ENCODE data around the gene FSTL3. TPM values are rescaled to one million over a fixed set of nuclear protein-coding genes. Genes with fewer than 3 reads are reported as not detected.

The FSTL3 gene
- total and polyA plus RNA-seq, 10 of the 15 experiments (the other 5 are each of a cell fraction or from before 2014, with no cell fraction given): 0.42 to 13.5 (median 3.6) TPM

DNA sequence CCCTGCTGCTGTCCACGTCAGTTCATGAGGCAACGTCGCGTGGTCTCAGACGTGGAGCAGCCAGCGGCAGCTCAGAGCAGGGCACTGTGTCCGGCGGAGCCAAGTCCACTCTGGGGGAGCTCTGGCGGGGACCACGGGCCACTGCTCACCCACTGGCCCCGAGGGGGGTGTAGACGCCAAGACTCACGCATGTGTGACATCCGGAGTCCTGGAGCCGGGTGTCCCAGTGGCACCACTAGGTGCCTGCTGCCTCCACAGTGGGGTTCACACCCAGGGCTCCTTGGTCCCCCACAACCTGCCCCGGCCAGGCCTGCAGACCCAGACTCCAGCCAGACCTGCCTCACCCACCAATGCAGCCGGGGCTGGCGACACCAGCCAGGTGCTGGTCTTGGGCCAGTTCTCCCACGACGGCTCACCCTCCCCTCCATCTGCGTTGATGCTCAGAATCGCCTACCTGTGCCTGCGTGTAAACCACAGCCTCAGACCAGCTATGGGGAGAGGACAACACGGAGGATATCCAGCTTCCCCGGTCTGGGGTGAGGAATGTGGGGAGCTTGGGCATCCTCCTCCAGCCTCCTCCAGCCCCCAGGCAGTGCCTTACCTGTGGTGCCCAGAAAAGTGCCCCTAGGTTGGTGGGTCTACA is 6.6 kb downstream of the FSTL3 start (continued):
- TF ChIP-seq MYC (IDR thresholded peaks at IDR 0.05; ENCODE audit: insufficient read depth, insufficient read length, insufficient replicate concordance, low read length, severe bottlenecking) (no peak), MTA2 (IDR thresholded peaks at IDR 0.05; ENCODE audit: low read depth) (no peak), RCOR1 (conservative IDR thresholded peaks at IDR 0.05; ENCODE audit: low read depth, low read length) (no peak)

DNA sequence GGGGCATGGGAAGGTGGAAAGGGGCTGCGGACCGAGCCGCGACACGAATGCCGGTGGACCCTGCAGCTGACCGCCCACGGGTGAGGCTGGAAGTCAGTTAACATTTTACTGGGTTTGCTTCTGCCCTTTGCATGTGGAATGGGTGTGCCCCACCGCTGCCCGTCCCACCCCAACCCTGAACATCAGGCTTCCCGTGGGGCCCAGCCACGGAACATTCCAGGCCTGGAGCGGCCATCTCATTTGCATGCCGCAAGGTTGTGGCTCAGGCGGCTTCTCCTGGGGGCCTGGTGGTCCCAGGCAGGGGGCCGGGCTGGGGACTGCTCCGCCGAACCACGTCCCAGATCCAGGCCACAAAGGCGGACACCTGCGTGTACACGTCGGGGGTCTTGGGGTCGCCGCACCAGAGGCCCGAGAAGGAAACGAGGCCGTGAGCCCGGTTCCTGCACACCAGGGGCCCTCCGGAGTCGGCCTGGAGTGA is 9.3 kb downstream of the FSTL3 start:
- no peak overlapping the region for H3K4me3 ChIP-seq
- FAIRE-seq (no peak), DNase-seq (ENCODE audit: low read depth, low spot score) (no peak), ATAC-seq (no peak)
- no peak overlapping the region for H3K9ac ChIP-seq (ENCODE audit: control insufficient read depth, insufficient read depth, low read length)
- CTCF ChIA-PET: no interaction called here
- no peak overlapping the region for H3K4me2 ChIP-seq (ENCODE audit: control insufficient read depth, insufficient read depth)
- H3K27ac ChIP-seq (ENCODE audit: control insufficient read depth, insufficient read depth): no peak overlapping the region
- POLR2A ChIA-PET: interaction anchor here (0.6 kb wide), 1 partner anchor 108 kb away, joined by 6 read pairs; no protein-coding TSS in a partner anchor
- H4K20me1 ChIP-seq (ENCODE audit: control insufficient read depth, insufficient read depth): no peaks in the 10 kb centered on the region
- intact Hi-C loops (cut with micrococcal nuclease; ENCODE audit: unreplicated experiment): no loop called here
- no peaks in the 10 kb centered on the region for H3K36me3 ChIP-seq (ENCODE audit: control insufficient read depth in 2 of 2, insufficient read depth in 2 of 2, low read length in 1 of 2)
- no peaks in the 10 kb centered on the region for H3K27me3 ChIP-seq (replicated peaks in 1 of 2; ENCODE audit: control insufficient read depth in 2 of 2, insufficient read depth in 2 of 2, low read length in 1 of 2)
- no peaks in the 10 kb centered on the region for H3K4me1 ChIP-seq (ENCODE audit: control insufficient read depth, insufficient read depth, low read length)
- in situ Hi-C loops (cut with MboI): no loop called here
- no peak for TF ChIP-seq ZNF384 (IDR thresholded peaks at IDR 0.05; ENCODE audit: borderline replicate concordance, low read depth, low read length)
- TF ChIP-seq, protein P1, sequence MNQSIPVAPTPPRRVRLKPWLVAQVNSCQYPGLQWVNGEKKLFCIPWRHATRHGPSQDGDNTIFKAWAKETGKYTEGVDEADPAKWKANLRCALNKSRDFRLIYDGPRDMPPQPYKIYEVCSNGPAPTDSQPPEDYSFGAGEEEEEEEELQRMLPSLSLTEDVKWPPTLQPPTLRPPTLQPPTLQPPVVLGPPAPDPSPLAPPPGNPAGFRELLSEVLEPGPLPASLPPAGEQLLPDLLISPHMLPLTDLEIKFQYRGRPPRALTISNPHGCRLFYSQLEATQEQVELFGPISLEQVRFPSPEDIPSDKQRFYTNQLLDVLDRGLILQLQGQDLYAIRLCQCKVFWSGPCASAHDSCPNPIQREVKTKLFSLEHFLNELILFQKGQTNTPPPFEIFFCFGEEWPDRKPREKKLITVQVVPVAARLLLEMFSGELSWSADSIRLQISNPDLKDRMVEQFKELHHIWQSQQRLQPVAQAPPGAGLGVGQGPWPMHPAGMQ (IDR thresholded peaks at IDR 0.05; ENCODE audit: borderline replicate concordance): no peak
- TF ChIP-seq, protein P2, sequence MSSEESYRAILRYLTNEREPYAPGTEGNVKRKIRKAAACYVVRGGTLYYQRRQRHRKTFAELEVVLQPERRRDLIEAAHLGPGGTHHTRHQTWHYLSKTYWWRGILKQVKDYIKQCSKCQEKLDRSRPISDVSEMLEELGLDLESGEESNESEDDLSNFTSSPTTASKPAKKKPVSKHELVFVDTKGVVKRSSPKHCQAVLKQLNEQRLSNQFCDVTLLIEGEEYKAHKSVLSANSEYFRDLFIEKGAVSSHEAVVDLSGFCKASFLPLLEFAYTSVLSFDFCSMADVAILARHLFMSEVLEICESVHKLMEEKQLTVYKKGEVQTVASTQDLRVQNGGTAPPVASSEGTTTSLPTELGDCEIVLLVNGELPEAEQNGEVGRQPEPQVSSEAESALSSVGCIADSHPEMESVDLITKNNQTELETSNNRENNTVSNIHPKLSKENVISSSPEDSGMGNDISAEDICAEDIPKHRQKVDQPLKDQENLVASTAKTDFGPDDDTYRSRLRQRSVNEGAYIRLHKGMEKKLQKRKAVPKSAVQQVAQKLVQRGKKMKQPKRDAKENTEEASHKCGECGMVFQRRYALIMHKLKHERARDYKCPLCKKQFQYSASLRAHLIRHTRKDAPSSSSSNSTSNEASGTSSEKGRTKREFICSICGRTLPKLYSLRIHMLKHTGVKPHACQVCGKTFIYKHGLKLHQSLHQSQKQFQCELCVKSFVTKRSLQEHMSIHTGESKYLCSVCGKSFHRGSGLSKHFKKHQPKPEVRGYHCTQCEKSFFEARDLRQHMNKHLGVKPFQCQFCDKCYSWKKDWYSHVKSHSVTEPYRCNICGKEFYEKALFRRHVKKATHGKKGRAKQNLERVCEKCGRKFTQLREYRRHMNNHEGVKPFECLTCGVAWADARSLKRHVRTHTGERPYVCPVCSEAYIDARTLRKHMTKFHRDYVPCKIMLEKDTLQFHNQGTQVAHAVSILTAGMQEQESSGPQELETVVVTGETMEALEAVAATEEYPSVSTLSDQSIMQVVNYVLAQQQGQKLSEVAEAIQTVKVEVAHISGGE (CRISPR knock-in tag; IDR thresholded peaks at IDR 0.05): no peak
- TF ChIP-seq, protein P3, sequence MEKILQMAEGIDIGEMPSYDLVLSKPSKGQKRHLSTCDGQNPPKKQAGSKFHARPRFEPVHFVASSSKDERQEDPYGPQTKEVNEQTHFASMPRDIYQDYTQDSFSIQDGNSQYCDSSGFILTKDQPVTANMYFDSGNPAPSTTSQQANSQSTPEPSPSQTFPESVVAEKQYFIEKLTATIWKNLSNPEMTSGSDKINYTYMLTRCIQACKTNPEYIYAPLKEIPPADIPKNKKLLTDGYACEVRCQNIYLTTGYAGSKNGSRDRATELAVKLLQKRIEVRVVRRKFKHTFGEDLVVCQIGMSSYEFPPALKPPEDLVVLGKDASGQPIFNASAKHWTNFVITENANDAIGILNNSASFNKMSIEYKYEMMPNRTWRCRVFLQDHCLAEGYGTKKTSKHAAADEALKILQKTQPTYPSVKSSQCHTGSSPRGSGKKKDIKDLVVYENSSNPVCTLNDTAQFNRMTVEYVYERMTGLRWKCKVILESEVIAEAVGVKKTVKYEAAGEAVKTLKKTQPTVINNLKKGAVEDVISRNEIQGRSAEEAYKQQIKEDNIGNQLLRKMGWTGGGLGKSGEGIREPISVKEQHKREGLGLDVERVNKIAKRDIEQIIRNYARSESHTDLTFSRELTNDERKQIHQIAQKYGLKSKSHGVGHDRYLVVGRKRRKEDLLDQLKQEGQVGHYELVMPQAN (conservative IDR thresholded peaks at IDR 0.05): no peak
- no peak for TF ChIP-seq IKZF2 (IDR thresholded peaks at IDR 0.05)
- TF ChIP-seq CBX3 (IDR thresholded peaks at IDR 0.05; ENCODE audit: borderline replicate concordance, low read depth): no peak
- TF ChIP-seq, protein P4, sequence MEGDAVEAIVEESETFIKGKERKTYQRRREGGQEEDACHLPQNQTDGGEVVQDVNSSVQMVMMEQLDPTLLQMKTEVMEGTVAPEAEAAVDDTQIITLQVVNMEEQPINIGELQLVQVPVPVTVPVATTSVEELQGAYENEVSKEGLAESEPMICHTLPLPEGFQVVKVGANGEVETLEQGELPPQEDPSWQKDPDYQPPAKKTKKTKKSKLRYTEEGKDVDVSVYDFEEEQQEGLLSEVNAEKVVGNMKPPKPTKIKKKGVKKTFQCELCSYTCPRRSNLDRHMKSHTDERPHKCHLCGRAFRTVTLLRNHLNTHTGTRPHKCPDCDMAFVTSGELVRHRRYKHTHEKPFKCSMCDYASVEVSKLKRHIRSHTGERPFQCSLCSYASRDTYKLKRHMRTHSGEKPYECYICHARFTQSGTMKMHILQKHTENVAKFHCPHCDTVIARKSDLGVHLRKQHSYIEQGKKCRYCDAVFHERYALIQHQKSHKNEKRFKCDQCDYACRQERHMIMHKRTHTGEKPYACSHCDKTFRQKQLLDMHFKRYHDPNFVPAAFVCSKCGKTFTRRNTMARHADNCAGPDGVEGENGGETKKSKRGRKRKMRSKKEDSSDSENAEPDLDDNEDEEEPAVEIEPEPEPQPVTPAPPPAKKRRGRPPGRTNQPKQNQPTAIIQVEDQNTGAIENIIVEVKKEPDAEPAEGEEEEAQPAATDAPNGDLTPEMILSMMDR (IDR thresholded peaks at IDR 0.05 in 2 of 3, conservative IDR thresholded peaks at IDR 0.05 in 1 of 3; ENCODE audit: control insufficient read depth in 2 of 3, extremely low read depth in 1 of 3, insufficient read depth in 1 of 3, low read depth in 3 of 3, low read length in 3 of 3): no peak
- WGBS (ENCODE audit: insufficient coverage, insufficient replicate concordance, low lambda C conversion rate, missing lambda C conversion rate): 58% methylated on average over 31 of the region's 31 CpGs
- SMC1A ChIA-PET (ENCODE audit: uncharacterized antibody, unreplicated experiment): no interaction called here
- no peaks in the 10 kb centered on the region for H3K79me2 ChIP-seq (ENCODE audit: control insufficient read depth, insufficient read depth, low read length)
- BruUV-seq (replicated peaks): no TSS peak
- no peak overlapping the region for H2AFZ ChIP-seq (ENCODE audit: control insufficient read depth, low read depth, low read length)
- RAD21 ChIA-PET (ENCODE audit: unreplicated experiment): no interaction called here
- H3K9me3 ChIP-seq (replicated peaks; ENCODE audit: control insufficient read depth, insufficient read depth, low read length): no peaks in the 10 kb centered on the region

All from GM12878 (cell line).